NOMO-1 treated with dmso at 0.1 percent for 144 hours (cell line): ENCODE measurements around the gene KCNE1.

Source experiments
- DNase-seq: peaks from one replicate; lab custom pipeline; 2025; ENCODE audit not compliant: unreplicated experiment; lab: John Stamatoyannopoulos, UW

The KCNE1 gene

DNA sequence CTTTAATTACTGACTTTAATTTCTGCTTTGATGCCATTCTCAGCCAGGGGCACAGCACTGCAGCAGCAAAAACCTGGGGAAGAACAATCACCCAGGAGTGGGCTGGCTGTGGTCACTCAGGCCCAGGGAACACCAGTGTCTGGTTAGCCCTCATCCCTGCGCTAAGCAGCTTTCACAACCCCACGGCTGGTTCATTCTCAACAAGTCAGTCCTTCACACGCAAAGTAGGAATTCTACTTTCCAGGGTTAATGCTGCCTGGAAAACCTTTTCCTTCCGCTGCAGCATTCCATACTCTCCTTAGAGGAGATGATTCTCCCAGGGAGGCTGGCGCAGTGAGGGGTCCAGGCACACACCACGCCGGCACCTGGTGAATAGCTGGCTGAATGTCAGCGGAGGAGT is 24.3 kb upstream of the KCNE1 start:
- DNase-seq = no peak

DNA sequence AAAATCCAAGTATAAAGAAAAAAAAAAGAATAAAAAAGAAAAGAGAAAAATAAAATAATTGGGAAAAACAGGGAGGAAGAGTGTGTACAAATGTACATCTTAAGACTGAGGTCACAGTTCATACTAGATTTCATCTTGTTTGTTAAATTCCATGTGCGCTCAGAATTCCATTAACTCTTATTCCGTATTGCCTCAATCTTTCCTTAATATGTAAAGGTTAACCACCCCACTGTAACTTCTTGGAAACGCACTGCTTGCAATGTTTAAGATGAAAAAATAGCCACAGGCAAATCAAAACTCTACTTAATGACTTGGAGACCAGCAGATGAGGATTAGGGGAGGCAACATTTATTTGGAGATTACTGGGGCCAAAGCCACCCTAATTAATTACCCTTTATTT is 23.9 kb upstream of the KCNE1 start:
- no peak for DNase-seq

DNA sequence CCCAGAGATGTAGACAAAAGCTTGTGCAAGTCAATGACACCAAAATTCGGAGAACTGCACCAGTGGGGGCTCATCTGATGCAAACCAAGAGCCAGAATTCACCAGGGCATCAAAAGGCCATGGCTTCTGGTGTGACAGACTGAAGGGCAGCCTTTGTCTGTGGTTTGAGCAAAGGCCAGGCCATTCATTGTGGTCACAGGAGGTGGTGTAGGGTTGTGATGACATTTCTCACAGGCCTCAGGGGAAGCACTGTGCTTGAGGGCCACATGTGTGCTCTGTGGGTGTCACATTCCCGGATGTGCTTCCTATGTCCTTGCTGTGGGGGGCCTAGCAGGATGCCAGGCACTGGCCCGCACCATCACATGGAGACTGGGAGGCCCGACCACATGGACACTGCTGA is 22.5 kb upstream of the KCNE1 start:
- no peak for DNase-seq

DNA sequence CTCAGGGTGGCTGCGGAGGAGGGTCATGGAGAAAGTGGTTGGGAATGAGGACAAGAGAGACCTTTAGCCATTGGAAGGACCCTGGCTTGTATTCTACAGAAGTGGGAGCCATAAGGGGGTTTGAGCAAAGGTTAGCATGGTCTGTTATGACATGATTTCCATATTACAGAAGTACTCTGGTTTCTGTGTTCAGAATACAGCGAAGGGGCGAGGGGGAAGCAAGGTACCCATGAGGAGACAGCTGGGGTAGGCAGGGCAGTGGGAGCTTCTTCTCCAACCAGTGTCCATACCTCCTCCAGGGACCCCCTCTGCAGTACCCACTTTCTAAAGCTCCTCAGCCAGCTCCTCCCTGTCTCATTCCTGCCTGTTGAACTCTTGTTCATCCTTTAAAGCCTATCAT is 21.9 kb upstream of the KCNE1 start:
- DNase-seq = no peak

DNA sequence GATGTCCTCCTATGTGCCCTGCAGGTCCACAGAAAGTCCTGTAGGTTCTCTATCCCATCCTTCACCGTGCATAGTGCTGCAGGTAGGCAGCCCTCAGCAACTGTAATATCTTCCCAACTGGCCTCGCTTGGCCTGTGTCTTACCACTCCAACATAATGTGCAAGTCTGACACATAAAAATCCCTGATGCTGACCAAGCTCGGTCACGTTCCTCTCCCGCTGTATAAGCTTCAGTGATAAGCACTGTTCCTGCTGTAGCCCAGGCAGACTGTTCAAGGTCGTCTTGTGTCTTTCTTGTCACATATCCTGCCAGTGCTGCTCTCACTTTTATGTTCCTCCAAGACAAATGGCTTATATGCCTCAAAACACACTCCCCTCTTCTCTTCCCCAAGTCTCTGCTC is 19.4 kb upstream of the KCNE1 start:
- DNase-seq = no peak

DNA sequence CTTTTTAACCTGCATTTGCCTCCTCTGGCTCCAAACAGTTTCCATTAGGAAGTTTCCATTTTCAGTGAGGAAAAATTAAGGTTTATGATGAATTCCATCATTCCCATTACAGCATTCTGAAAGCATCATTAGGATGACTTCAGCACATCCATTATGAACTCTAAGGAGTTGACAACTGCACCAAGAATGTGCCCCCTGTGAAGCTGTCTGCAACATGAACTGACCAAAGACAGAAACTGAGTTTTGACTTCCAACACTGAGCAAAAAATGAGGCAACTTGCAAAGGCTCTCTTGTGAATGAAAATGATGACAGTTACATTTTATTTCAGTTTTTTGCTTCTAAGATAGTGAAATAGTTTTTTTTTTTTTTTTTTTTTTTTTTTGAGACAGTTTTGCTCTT is 18.3 kb upstream of the KCNE1 start:
- no peak for DNase-seq

DNA sequence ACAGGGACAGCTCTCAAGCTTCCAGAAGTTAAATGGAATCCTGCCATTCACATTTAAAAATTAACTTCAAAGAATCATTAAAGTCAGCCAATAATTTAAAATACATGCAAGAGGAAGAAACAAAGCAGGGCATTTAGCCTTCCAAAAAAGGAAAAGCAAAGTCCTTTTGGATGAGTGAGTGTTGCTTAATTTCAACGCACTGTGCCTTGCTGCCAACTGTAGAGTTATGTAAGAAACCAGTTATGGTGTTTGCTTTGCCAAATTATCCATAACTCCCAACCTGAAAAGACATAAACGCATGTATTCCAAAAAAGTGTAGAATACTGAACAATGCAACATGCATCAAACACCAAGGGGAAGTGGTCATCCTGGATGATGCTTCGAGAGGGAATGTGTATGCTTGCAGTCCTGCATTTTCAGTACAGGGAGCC is 16.1 kb upstream of the KCNE1 start:
- DNase-seq = no peak

DNA sequence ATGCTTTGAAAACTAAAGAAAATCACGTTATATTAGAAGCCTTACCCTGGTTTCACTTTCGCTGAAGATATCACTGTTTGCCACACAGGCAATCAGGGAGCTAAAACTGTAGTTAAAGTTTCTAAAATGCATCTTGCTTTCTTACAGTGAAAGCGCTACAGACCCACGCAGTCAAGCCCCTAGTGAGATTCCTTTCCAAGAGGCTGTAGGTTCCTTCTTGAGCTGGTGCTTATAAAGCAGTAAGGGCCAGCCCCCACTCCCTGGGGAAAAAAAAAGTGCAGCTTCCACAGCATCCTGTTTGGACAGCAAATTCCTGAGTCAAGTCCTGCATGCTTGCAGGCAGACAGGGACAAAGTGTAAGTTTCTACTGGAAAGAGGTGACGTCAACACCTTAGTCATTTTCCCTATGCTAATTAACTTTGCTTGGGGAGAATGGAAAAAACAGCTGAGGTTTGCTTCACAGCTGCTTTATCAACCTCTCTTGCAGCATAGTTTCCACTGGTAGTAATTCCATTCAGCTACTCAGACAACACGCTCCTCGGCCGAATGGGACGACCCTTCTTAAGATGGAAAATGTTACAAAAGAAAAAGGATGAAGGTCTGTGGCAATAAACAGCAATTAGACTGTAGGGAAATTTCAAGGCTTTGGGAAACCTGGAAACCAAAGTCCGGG is 14.7 kb upstream of the KCNE1 start:
- no peak for DNase-seq

DNA sequence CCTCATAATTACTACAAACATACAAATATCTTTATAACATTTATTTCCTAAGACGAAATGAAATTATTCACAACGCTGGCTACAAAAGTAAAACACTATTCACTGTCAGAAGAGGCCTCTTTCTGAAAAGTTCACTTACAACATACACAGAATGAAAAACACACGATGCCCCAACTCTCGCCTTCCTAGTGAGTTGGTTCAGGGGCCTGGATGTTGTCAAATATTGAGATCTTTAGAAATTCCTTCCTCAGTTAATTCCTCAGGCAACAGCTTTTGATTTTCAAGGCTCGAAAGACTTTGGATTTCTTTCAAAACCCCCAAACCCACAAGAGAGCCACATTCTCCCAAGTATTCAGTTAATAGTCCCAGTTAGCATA is 14.2 kb upstream of the KCNE1 start:
- no peak for DNase-seq

DNA sequence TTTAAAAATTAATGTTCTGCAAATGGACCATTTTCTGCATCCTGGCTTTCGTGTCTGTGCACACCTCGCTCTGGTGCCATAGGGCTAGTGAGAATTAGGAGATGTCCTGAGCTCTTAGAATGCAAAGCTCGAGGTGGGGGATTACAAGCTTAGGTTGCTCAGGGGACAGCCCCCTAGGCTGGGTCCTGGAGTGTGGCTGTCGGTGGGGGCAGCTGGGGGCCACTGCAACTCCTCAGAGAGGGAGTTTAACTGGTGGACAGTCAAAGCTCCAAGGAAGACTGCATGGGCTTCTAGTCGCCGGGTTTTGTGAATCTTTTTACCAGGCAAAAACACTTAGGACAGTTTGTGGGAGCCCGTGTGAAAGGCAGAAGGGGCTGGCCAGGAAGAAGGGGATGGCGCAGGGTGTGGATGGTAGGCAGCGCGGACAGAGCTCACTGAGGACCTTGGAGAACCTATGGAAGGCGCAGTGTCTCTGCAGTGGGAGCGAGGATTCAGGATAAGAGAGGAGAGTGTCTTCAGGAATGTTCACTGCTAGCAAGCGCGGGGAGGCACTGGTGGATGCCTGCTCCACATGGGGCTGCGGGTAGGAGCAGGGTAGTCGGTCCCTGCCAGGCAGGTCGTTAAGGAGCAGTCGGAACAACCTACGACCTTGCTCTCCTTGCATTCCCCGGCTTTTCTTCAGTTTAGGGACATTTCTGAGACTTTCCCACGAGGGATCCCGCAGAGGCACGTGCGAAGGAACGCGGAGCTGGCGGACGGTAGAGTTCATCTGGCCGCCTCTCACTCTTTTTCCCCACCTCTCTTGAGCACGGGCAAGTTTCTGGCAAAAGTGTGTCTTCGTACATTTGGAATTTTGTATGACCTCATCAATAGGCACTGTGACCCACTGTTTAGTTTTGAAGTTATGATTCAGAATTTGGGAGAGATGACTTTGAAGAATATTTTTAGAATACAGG is 12.9 kb upstream of the KCNE1 start:
- no peak for DNase-seq

DNA sequence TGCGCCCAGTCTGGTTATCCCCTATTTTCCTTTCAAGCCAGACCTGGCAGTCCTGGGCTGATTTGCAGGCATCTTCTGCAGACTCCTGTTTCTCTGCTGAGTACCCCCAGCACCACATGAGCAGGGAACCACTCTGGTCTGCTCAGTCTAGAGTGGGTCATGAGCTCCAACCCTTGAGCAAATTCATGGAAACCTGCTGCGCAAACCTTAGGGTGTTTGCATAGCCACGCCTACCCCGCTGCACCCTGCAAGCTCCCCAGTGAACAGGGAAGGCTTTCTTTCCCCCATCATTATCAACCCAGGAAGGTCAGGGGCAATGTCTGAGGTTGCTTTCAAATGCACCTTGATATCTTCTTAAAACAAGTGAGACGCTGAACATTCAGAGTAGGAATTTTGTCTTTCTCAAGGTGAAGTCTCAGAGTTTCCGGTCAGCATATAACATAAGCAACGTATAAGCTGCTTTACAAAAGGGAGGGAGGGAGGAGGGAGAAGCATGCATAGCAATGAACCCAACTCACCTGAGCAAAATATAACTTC is 11.1 kb upstream of the KCNE1 start:
- DNase-seq = no peak

DNA sequence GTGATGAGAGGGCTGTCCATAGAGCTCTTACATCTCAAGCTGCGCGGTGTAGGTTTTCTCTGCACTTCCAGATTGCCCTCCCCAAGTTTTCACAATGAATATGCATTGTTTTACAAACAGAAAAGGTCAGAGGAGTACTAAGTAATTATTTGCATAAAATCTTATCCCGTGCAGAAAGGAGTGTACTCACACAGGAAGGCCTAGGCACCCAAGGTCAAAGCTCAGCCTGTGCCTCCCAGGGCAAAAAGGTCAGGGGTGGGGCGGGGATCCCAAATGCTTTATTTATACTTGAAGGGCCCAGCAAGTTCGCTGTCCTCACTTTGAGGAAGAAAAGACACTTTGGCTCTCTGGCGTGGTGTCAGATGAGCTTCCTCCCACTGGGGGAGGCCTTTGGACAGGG is 10.3 kb upstream of the KCNE1 start:
- no peak for DNase-seq

DNA sequence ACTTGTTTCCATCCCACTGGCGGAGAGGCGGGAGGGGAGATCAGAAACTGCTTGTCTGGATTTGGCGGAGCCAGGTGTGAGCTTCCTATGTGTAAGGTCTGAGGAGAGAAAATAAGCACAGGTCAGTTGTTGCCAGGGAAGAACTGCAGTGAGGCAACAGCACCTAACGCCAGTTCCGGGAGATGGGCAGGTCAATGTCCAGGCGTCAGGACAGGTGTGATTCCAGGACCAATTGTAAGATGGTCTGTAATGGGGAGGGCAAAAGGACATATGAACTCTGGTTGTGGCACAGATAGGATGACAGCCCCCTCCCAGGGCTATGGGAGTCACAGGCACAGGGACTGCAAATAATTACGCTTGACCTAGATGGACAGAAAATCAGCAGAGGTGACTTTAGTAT is 9.6 kb upstream of the KCNE1 start:
- DNase-seq = no peak

DNA sequence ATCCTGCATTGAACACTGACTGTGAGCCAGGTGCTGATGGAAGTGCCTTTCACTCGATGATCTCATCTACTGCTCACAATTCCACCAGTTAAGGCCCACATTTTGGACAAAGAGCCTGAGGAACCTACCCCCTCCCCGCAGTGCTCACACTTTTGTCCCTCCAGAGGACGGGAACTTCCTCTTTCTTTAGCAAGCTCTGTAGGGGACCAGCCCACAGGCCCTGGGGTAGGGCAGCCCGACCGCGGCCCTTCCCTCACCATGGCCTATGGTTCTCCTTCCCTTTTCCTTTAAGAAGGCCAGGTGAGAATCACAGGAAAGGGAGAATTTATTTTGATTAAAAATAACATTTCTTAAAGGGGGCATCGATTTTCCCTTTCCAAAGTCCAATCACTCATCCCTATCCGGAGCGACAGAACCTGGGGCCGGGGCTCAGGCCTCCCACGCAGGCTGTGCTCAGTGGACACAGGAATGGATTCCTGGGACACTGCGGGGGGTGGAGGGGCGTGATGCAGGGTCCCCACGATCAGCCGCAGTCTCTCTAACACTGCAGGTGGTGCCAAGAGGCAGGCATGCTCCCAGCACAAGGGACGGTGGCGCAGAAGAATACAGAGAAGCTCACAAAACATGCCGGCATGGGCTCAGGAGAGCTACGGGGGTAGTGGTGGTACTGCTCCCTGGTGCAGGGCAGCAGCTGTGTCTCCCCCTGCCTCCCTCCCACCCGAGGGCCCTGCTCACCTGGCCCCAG is 8.9 kb upstream of the KCNE1 start:
- peak; percentile 44 for DNase-seq

DNA sequence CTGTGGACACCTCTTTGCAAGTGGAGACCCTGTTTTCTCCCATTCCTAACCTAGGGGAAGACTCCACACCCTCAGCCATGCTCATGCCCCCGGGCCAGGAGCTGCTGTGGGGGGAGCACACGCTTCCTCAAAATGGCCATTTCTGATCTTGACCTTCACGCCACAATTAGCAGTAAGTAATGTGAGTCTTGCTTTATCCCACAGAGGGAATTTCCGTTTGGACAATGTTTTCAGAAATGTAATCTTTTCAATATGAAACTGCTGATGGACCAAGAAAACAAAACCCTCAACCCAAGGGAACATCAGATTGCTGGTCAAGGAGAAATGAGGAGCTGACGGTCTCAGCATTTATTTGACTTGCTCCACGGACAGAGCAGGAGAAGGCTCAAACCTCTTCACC is 8.3 kb upstream of the KCNE1 start:
- DNase-seq = no peak

DNA sequence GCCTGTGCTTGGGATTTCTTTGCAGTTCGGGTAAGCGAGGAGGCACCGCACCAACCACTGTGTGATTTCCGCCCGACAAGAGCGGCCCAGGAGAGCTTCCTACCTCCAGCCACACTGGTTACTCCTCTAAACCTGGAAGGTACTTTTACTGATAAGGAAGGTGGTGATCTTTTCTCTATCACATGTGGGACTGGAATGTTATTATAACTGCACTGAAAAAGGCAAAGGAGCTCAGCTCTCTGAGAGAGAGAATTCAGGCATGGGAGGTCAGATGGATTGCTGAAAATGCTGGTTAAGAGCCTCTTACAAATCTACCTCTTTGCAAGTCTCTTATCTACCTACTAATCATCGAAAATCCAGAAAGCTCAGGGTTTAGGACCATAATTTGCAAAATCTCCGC is 7.7 kb upstream of the KCNE1 start:
- no peak for DNase-seq

DNA sequence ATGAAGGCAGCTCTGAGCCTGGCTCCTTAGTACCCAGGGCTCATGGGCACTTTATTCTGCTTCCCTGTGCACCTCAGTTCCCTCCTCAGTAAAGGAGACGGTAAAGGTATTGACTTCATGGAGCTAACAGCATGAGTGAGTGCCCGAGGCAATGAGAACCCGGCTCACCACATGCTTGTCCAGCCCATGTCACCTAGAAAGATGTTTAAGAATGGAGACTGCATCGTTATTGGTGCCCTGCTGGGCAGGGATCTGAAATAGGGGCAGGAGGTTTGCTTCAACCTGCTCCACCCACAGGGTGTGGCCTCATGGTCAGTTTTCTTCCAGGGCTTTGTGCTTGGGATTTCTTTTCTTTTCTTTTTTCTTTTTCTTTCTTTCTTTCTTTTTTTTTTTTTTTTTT is 7.0 kb upstream of the KCNE1 start:
- no peak for DNase-seq

DNA sequence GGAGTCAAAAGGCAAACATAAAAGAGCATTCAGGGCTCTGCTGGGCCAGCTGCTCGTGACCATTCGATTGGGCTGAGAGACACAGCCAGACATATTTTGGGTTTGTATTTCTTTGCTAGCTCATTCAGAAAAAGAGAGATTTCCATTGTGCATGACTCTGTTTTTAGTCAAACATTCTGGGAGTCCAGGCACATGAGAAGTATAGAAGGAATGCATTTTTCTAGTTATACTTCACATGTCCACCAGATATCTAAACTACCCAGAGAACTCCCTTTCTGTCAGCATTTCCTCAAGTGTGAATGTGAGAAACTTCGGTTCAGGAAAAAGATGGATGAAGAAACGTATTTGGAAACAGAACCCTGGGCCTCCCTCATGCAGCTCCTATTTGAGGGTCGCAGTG is 6.3 kb upstream of the KCNE1 start:
- no peak for DNase-seq

DNA sequence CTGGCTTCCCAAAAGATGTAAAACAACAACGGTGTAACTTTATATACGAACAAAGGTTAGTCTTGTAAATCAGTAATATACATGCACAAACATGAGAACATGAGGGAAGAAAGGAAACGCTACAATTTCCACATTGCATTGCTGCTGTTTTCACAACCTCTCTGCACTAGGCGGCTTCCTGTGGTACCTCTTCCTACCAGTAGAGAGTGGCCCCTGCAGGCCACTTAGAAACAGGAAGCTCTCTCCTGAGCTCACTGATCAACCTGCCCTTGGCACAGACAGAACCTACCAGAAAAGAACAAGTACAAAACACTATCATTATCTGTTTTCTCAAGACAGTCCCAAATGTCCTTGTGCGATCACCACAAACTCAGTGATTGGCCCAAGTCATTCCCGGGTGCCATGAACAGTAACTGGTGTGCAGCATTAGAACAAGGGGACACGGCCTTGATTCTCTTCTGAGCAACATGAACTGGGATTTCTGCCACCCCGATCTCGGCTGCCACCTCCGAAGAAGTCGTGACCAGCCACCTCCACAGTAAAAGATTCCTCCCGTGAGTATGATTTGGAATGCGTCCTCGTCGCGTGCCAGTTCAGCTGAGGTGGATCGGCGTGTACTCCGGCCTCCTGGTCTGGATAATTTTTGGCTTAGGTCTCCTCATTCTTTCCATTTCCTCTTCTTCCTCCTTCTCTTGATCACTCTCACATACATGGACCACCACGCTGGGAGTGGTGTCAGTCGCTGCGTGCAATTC is 5.7 kb upstream of the KCNE1 start:
- peak; percentile 80 for DNase-seq

DNA sequence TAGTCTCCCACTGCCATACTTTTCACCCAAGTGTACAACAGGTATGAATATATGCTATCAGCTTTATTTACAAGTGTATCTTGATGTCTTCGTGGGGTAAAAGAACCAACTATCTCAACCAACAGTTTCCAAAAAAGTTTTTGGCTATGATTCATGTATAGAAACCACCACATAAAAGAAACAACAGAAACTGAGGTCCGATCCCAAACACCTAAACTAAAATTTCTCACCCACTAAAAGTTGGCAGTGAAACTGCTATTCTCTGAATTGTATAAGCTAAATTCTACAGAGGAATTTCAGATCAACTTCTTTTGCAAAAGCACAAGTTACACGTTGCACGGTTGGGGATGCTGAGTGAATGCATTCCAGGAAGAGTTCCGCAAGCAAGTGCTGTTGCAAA is 5.0 kb upstream of the KCNE1 start:
- DNase-seq = no peak

DNA sequence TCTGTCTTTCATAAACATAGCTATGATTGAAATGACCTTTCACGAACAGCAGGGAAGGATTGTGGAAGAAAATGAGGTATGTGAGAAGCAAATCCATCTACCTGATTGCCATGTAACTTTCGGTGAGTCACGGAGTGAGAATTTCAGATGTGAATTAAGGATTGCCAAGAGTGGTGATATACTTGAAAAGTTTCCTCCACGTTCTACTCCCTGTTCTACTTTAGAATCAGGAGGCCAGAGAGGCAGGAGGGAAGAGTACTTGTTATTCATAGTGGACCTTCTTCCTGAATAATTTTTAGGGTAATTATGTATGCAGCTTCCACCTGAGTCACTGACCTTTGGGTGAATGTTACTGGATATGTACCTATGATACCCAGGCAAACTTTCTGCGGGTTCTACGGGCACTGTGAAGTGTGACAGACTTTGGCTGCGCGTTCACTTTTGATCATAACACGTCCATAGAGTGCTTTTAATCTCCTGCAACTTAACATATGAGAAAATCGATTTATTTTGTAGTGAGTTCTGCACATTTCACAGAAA is 2.6 kb upstream of the KCNE1 start:
- DNase-seq = no peak
